Left lung (tissue), 10 donors: ENCODE results near the gene BPGM. TPM values are rescaled to one million over a fixed set of nuclear protein-coding genes. Genes with fewer than 3 reads are reported as not detected.

Experiments
- ATAC-seq: fragments of 200-7000 bp; cut with Tn5 transposase; one replicate; pipeline ENCODE4 v1.9.1; 2020; ENCODE audit warnings: moderate library complexity
- DNase-seq, 4 donors: peaks; one replicate each; pipeline ENCODE4 v3.0.0-alpha.2; 2013 to 2020
- H3K27ac ChIP-seq, 2 donors: fragments of 200-600 bp; sonication (generic) in 1 of 2; one replicate each; pipeline versions ENCODE4 v1.5.0 to v1.8.0; 2020 to 2021
- H3K27me3 ChIP-seq, 2 donors: fragments of 200-600 bp; sonication (generic) in 1 of 2; one replicate each; pipeline versions ENCODE4 v1.5.0 to v1.8.0; 2020 to 2021
- H3K36me3 ChIP-seq, 2 donors: fragments of 200-600 bp; sonication (generic) in 1 of 2; one replicate each; pipeline versions ENCODE4 v1.5.0 to v1.8.0; 2020 to 2021
- H3K4me1 ChIP-seq, 2 donors: fragments of 200-600 bp; one replicate each; pipeline ENCODE4 v1.8.0; 2021
- H3K4me3 ChIP-seq, 2 donors: fragments of 200-600 bp; sonication (generic) in 1 of 2; one replicate each; pipeline versions ENCODE4 v1.5.0 to v1.8.0; 2020 to 2021; ENCODE audit warnings: mild to moderate bottlenecking in 1 of 2
- H3K9me3 ChIP-seq, 2 donors: fragments of 200-600 bp; sonication (generic) in 1 of 2; one replicate each; pipeline versions ENCODE4 v1.5.0 to v1.8.0; 2020 to 2021
- intact Hi-C, 2 donors: fragments of 100-400 bp; cut with DNase I; formaldehyde crosslinking; loops; one replicate each; pipeline versions ENCODE4 v1.11.2 to v1.14.2; 2022
- polyA plus RNA-seq, 6 donors: library from polyadenylated mRNA; unstranded; fragments of 120-200 nt; gene quantifications; one replicate each; pipeline ENCODE4 v1.2.1, GENCODE V29; 2013; ENCODE audit not compliant: insufficient read length in 6 of 6
- total RNA-seq, 2 donors: library from RNA; stranded (reverse); fragmentation: NEBNext Ultra II Directional; extraction: Animal tissue kit (Norgen Biotek cat#: 25700); gene quantifications; one replicate each; pipeline ENCODE4 v1.2.1, GENCODE V29; 2021
- TF ChIP-seq, protein P1 (sequence below), 2 donors: fragments of 200-600 bp; sonication (generic) in 1 of 2; IDR thresholded peaks; one replicate each; pipeline versions ENCODE4 v1.5.0 to v1.8.0; 2021; ENCODE audit warnings: antibody characterized with exemption in 2 of 2
- donor health status: DM: no; HTN: yes; CAD: no.
- donor health status: DM: no; HTN: no; CAD: no.

Gene BPGM
- total and polyA plus RNA-seq, 8 donors, result 16.0 to 38.9 (median 26.7) TPM

DNA sequence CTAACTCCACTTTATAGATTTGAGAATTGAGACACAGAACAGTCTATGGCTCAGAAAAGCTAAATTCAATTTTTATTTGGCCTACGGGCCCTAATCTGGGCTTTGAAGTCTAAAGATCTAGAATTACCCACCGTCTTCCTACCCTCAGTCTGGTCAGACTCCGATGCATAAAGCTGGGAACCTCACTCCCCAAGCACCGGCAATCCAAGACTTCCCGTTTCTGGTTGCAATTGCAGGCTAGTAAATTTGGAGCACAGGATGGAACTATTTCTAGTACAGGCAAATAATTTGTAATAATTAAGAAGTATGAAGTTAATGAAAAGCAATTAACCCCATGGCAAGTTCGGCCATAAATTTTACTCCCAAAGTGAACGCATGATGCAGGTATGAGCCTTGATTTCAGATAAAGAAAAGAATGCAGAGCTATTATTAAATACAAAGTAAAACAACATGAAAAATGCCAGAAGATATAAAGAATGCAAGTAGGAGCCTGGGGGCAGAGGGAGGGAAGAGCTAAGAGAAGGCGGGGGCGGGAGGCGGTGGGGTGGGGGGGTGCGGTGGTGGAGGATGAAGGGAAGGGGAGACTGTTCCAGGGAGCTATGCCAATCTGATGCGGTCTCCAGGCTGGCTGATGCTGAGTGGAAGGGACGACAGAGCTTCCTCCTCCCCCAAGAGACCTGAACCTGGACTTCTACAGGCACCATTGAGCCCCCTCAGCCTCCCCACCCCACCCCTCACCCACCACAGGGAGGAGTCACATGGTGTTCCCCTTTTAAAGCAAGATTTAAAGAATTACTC is 45.1 kb downstream of the BPGM start:
- peak; percentile 18 for ATAC-seq
- H3K4me3 ChIP-seq, result no peak overlapping the region
- no peaks in the 10 kb centered on the region for H3K36me3 ChIP-seq
- peak overlapping the region in 1 of 2 donors; percentile 37 for H3K27ac ChIP-seq
- intact Hi-C loops, result loop anchor here in 1 of 2 donors (5.0 kb wide), 1 partner anchor 66 kb away; no protein-coding TSS in a partner anchor
- no peak for DNase-seq
- no peaks in the 10 kb centered on the region for H3K27me3 ChIP-seq
- H3K9me3 ChIP-seq, result no peaks in the 10 kb centered on the region
- TF ChIP-seq, protein P1, sequence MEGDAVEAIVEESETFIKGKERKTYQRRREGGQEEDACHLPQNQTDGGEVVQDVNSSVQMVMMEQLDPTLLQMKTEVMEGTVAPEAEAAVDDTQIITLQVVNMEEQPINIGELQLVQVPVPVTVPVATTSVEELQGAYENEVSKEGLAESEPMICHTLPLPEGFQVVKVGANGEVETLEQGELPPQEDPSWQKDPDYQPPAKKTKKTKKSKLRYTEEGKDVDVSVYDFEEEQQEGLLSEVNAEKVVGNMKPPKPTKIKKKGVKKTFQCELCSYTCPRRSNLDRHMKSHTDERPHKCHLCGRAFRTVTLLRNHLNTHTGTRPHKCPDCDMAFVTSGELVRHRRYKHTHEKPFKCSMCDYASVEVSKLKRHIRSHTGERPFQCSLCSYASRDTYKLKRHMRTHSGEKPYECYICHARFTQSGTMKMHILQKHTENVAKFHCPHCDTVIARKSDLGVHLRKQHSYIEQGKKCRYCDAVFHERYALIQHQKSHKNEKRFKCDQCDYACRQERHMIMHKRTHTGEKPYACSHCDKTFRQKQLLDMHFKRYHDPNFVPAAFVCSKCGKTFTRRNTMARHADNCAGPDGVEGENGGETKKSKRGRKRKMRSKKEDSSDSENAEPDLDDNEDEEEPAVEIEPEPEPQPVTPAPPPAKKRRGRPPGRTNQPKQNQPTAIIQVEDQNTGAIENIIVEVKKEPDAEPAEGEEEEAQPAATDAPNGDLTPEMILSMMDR (IDR thresholded peaks at IDR 0.05), result no peak
- H3K4me1 ChIP-seq, result no peaks in the 10 kb centered on the region

DNA sequence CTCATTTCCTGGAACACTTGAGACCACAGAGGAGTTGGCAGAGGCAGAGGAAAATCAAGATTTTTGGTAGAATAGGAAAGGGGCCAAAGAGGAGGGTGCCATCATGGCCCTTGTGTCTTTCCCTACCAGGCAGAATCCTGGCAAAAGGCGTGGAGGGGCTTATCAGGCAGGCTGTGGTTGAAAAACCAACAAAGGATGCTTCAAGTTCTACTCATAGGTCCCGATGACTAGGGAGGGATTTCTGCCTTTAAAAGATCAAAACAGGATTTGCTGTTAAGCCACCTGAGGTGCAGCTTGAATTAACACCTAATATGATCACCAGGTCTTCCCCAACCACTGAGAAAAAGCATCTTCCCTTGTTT is 45.7 kb downstream of the BPGM start:
- DNase-seq (no peak), ATAC-seq (peak; percentile 12)
- H3K4me3 ChIP-seq, result no peak overlapping the region
- intact Hi-C loops, result loop anchor here in 1 of 2 donors (5.0 kb wide), 1 partner anchor 65 kb away; no protein-coding TSS in a partner anchor
- no peaks in the 10 kb centered on the region for H3K4me1 ChIP-seq
- H3K36me3 ChIP-seq, result no peaks in the 10 kb centered on the region
- no peaks in the 10 kb centered on the region for H3K9me3 ChIP-seq
- H3K27ac ChIP-seq, result peak overlapping the region in 1 of 2 donors; percentile 37
- H3K27me3 ChIP-seq, result no peaks in the 10 kb centered on the region
- TF ChIP-seq, protein P1 (IDR thresholded peaks at IDR 0.05), result no peak

DNA sequence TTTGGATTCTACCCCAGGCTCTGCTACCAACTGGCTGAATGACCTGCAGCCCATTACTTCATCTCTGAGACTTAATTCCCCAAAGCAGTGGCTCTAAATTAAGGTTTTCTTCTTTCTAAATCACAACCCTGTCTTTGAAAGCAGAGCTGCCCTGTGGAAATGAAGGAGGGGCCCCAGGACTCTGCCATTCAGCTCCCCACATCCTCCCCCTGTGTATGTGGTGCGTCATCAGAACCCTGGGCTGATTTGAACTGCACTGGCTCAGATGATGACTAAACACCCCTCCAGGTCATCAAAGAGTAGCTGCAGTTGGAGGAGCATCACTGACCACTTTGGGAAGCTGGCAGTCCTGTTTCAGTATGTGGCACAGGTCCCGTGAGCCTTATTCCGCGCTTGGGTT is 46.6 kb downstream of the BPGM start:
- TF ChIP-seq, protein P1 (IDR thresholded peaks at IDR 0.05), result no peak
- intact Hi-C loops, result loop anchor here in 1 of 2 donors (5.0 kb wide), 1 partner anchor 64 kb away; no protein-coding TSS in a partner anchor
- no peaks in the 10 kb centered on the region for H3K9me3 ChIP-seq
- H3K27me3 ChIP-seq, result no peaks in the 10 kb centered on the region
- H3K27ac ChIP-seq, result no peak overlapping the region
- H3K36me3 ChIP-seq, result no peaks in the 10 kb centered on the region
- no peaks in the 10 kb centered on the region for H3K4me1 ChIP-seq
- ATAC-seq (peak; percentile 54), DNase-seq (no peak)
- H3K4me3 ChIP-seq, result no peak overlapping the region

DNA sequence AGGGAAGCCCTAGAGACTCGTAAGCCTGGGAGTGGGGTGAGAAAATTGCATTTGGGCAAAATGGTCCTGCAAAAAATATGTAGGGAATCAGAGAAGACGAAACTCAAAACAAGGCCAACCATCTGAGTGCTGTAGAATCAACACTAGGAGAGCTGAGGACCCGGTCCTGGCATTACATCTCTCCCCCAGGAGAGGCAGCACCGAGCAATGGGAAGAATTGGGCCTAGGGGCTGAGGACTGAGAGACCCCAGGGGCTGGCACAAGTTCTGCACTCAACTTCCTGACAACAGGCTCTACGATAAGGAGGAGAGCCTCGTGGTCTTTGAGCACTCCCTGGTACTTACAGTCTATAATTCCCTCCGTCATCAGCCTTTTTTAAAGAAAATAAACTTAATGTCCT is 47.6 kb downstream of the BPGM start:
- intact Hi-C loops, result loop anchor here in 1 of 2 donors (5.0 kb wide), 1 partner anchor 63 kb away; no protein-coding TSS in a partner anchor
- Histone ChIP-seq H3K36me3 (no peaks in the 10 kb centered on the region), H3K4me3 (no peak overlapping the region), H3K4me1 (no peaks in the 10 kb centered on the region), H3K27ac (no peak overlapping the region), H3K27me3 (no peaks in the 10 kb centered on the region), H3K9me3 (no peaks in the 10 kb centered on the region)
- DNase-seq, result no peak
- ATAC-seq, result no peak
- TF ChIP-seq, protein P1 (IDR thresholded peaks at IDR 0.05), result no peak

DNA sequence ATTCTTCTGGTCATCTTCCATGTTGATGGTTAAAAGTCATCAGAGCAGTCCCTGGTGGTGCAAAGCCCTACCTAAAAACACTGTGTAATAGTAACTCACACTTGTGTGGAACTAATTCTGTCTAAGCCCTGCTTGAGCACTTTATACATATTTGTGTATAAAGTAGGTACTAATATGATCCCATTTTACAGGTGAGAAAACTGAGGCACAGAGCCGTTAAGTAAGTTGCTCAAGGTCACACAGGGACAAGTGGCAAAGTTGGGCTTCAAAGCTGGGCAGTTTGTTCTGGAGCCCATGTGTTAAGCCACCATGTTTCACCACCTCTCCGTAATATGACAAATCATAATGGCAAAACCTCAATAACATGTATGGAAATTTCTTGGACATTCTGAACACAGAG is 48.1 kb downstream of the BPGM start:
- H3K27me3 ChIP-seq, result no peaks in the 10 kb centered on the region
- no peaks in the 10 kb centered on the region for H3K9me3 ChIP-seq
- no peak overlapping the region for H3K4me3 ChIP-seq
- no peak overlapping the region for H3K27ac ChIP-seq
- TF ChIP-seq, protein P1 (IDR thresholded peaks at IDR 0.05), result no peak
- H3K4me1 ChIP-seq, result no peaks in the 10 kb centered on the region
- H3K36me3 ChIP-seq, result no peaks in the 10 kb centered on the region
- no peak for DNase-seq
- no peak for ATAC-seq
- intact Hi-C loops, result loop anchor here in 1 of 2 donors (5.0 kb wide), 1 partner anchor 63 kb away; no protein-coding TSS in a partner anchor
